ENCODE measurements around the gene C16orf95. TPM values are rescaled to one million over a fixed set of nuclear protein-coding genes. Genes with fewer than 3 reads are reported as not detected.
A peak's percentile ranks its signal among the peaks of the same experiment; 100 is the strongest.

The C16orf95 gene
- total and polyA plus RNA-seq, 8 donors: 1.1 to 4.7 (median 2.9) TPM

DNA sequence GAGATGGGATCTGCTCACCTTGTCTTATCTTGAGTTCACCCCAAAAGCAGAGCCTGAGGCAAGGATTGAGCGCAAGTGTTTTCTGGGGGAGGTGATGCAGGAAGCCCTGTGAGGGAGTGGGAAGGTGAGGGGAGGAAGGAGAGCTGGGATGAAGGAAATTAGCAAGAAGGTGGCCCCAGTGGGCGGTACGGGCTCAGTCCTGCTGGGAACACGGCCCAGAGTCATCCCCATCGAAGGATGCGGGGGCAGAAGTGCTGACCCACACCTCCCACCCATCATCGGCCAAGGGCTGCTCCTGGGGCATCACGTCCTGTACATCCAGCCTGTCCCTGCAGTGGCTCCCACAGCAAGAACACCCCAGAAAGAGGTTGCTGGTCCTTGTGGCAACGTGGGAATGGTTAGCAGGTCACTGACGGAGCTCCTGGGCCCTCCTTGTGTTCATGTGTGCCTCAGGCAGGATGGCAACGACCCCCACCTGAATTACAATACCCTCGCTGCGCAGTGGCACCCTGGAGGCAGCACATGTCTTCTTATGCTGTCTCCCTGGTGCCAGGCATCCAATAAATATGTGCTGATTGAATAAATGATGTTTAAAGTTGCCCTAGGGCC is 18.2 kb downstream of the C16orf95 start:
- TF ChIP-seq, protein P1, sequence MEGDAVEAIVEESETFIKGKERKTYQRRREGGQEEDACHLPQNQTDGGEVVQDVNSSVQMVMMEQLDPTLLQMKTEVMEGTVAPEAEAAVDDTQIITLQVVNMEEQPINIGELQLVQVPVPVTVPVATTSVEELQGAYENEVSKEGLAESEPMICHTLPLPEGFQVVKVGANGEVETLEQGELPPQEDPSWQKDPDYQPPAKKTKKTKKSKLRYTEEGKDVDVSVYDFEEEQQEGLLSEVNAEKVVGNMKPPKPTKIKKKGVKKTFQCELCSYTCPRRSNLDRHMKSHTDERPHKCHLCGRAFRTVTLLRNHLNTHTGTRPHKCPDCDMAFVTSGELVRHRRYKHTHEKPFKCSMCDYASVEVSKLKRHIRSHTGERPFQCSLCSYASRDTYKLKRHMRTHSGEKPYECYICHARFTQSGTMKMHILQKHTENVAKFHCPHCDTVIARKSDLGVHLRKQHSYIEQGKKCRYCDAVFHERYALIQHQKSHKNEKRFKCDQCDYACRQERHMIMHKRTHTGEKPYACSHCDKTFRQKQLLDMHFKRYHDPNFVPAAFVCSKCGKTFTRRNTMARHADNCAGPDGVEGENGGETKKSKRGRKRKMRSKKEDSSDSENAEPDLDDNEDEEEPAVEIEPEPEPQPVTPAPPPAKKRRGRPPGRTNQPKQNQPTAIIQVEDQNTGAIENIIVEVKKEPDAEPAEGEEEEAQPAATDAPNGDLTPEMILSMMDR (IDR thresholded peaks at IDR 0.05): no peak
- H3K4me1 ChIP-seq: no peaks in the 10 kb centered on the region
- H3K9me3 ChIP-seq: no peaks in the 10 kb centered on the region
- H3K36me3 ChIP-seq: no peaks in the 10 kb centered on the region
- H3K27me3 ChIP-seq: no peaks in the 10 kb centered on the region
- no peak overlapping the region for H3K4me3 ChIP-seq
- DNase-seq: peak in 1 of 6 donors; percentile 35
- ATAC-seq: no peak
- intact Hi-C loops (cut with DNase I): loop anchor here in 1 of 3 donors (5.0 kb wide), 1 partner anchor 737 kb away; no protein-coding TSS in a partner anchor
- no peak overlapping the region for H3K27ac ChIP-seq
- FAIRE-seq: no peak
- 83 to 86% methylated on average over 13 of the region's 13 CpGs for WGBS, 2 donors

DNA sequence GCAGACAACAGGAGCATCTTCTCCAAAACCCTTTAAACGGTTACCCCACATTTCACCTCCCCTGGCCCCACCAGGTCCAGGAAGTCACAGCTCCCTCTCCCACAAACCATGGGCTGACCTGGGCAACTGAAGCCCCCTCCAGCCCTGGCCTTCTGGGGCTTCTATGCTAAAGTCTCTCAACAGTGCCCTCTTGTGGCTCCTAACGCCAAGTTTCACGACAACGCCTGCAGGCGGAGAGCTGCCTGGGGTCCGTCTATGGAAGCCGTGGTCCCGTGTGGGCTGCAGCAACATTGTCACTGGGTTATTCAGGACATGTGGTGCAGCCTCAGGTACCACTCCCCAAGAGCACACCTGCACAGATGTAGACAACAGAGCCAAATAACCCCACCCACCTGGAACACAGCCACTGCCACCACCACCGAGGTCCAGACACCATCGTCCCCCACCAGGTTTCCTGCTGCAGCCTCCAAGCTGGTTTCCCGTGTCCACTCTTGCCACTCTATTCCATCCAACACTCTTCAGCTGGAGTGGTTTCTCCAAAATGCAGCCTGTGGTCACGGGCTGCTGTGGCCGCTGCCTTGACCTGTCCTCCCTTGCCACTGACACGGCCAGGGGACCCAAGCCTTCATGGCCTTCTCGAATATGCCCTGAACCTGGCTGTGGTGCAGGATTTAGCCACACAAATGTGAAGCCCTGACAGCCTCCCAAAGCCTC is 19.1 kb downstream of the C16orf95 start:
- intact Hi-C loops (cut with DNase I): loop anchor here in 1 of 3 donors (5.0 kb wide), 1 partner anchor 736 kb away; no protein-coding TSS in a partner anchor
- no peaks in the 10 kb centered on the region for H3K36me3 ChIP-seq
- no peak overlapping the region for H3K4me3 ChIP-seq
- 44 to 52% methylated on average over 15 of the region's 15 CpGs for WGBS, 2 donors
- H3K27ac ChIP-seq: no peak overlapping the region
- ATAC-seq (peak in 2 of 4 donors; percentile 55 to 56), FAIRE-seq (no peak), DNase-seq (peak in 1 of 6 donors; percentile 38)
- TF ChIP-seq, protein P1 (IDR thresholded peaks at IDR 0.05): peak; percentile 11 to 51 (median 39)
- no peaks in the 10 kb centered on the region for H3K27me3 ChIP-seq
- no peaks in the 10 kb centered on the region for H3K9me3 ChIP-seq
- no peaks in the 10 kb centered on the region for H3K4me1 ChIP-seq

DNA sequence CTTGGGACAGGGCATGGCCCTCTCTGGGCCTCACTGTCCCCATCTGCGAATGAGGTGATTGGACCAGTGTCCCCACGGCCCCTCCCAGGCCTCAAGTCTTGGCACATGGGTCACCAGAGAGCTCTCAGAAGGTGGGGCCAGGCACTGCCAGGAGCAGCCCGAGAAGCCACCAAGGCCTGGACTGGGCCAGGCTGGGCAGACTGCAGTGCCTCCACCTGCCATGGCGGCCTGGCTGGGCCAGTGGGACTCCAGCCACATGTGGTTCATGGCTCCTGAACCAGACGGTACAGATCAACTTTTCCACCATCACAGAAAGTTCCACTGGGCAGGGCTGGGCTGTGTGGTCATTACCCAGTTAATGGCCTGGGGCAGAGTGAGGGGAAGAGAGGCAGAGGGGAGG is 19.8 kb downstream of the C16orf95 start:
- FAIRE-seq (no peak), ATAC-seq (no peak), DNase-seq (peak in 1 of 6 donors; percentile 43)
- Histone ChIP-seq H3K27ac (no peak overlapping the region), H3K27me3 (no peaks in the 10 kb centered on the region), H3K4me1 (no peaks in the 10 kb centered on the region), H3K9me3 (no peaks in the 10 kb centered on the region), H3K36me3 (no peaks in the 10 kb centered on the region), H3K4me3 (no peak overlapping the region)
- TF ChIP-seq, protein P1 (IDR thresholded peaks at IDR 0.05): no peak
- WGBS, 2 donors: 79 to 85% methylated on average over 5 of the region's 5 CpGs
- intact Hi-C loops (cut with DNase I): loop anchor here in 1 of 3 donors (5.0 kb wide), 1 partner anchor 735 kb away; no protein-coding TSS in a partner anchor

DNA sequence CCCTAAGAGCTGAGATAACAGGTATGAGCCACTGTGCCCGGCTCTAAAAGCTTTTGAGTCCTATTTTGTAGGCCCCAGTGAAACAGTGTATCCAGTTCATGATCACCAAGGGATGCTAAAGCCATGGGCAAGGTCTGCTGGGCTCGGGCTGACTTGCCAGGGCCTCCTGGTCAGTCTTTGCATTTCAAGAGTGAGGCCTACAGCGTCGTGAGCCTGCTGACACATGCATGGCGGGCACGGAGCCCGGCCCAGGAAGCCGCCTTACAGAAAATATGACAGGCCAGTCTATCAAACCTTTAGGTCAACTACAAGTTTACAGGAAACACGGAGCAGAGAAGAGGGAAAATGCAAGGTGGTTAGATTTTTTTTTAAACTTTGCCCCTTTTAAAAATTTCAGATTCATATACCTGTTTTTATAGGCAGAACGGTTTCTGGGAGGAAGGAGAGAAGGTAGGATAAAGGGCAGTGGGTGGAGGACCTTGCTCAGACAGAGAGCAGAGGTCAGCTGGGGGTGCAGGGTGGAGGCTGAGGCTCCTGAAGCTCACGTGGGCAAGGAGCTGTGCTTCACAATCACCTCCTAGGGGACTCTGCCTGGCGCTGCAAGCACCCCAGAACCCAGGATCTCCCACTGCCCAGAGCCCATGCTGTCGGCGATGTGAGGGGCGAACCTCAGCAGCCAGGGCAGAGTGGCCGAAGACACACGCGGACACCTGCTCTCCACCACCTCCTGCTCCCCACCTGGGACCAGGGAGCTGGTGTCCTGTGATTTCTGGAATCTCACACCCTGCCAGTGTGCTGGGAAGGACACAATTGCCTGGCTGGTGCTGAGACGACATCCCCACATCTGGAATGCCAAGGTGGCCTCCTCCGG is 21.3 kb downstream of the C16orf95 start:
- WGBS, 2 donors: 87 to 90% methylated on average over 20 of the region's 20 CpGs
- Histone ChIP-seq H3K9me3 (no peaks in the 10 kb centered on the region), H3K27ac (no peak overlapping the region), H3K4me3 (no peak overlapping the region), H3K4me1 (no peaks in the 10 kb centered on the region), H3K36me3 (no peaks in the 10 kb centered on the region), H3K27me3 (no peaks in the 10 kb centered on the region)
- ATAC-seq (no peak), DNase-seq (peak in 1 of 6 donors; percentile 32), FAIRE-seq (no peak)
- intact Hi-C loops (cut with DNase I): loop anchor here in 1 of 3 donors (5.0 kb wide), 1 partner anchor 734 kb away; no protein-coding TSS in a partner anchor
- TF ChIP-seq, protein P1 (IDR thresholded peaks at IDR 0.05): no peak

Measured in pancreas (tissue), 10 donors.